ENCODE results near the gene ZNF541. TPM values are rescaled to one million over a fixed set of nuclear protein-coding genes. Genes with fewer than 3 reads are reported as not detected.

Gene ZNF541
- total RNA-seq, 5 donors from 2014 or later (not counting 1 experiment from before 2014, with no cell fraction given): 0.58 to 1.1 (median 0.65) TPM

- Mint-ChIP-seq H3K27ac (peak overlapping the region; percentile 68 to 76), H3K4me3 (peak overlapping the region in 2 of 3 donors; percentile 23 to 49), H3K4me1 (peaks cover 17 to 28% (median 19%) of the 10 kb centered on the region in 3 donors), H3K9me3 (no peaks in the 10 kb centered on the region), H3K27me3 (peaks cover 0 to 6% of the 10 kb centered on the region in 2 donors), H3K36me3 (no peaks in the 10 kb centered on the region)
- ChIA-PET POLR2A (no interaction called here), CTCF (interaction anchor here in 1 of 2 donors (0.7 kb wide), 1 partner anchor 191 kb away, joined by 3 read pairs; the partner anchor contains the start of gene DHX34)
- Histone ChIP-seq H3K9me3 (no peaks in the 10 kb centered on the region), H3K4me1 (ENCODE audit: control insufficient read depth in 1 of 2, extremely low read depth in 1 of 2, insufficient read depth in 2 of 2, low read length in 2 of 2) (peaks cover 2 to 40% of the 10 kb centered on the region in 2 experiments), H3K4me3 (ENCODE audit: control insufficient read depth in 1 of 2, extremely low read depth in 1 of 2, low read length in 1 of 2) (no peak overlapping the region), H3K27ac (ENCODE audit: low read length) (peak overlapping the region; percentile 67), H3K36me3 (ENCODE audit: control insufficient read depth in 2 of 2, extremely low read depth in 1 of 2, insufficient read depth in 1 of 2, low read length in 1 of 2) (no peaks in the 10 kb centered on the region), H3K27me3 (replicated peaks in 1 of 2; ENCODE audit: control insufficient read depth in 2 of 2, extremely low read depth in 1 of 2, insufficient read depth in 2 of 2, low read length in 1 of 2) (peaks cover 0 to 23% of the 10 kb centered on the region in 2 experiments)
- 48% methylated on average over 10 of the region's 12 CpGs for WGBS (ENCODE audit: insufficient coverage)
- ATAC-seq (replicated peaks in 1 of 4) (peak in 1 of 4 experiments; percentile 17), DNase-seq (peak in 27 of 35 experiments; percentile 6 to 55 (median 27))
Observed at GRCh38 chr19:47539747-47540311, 33.1 kb downstream of the ZNF541 start.

GRCh38 chr19:47538812-47539211 is 34.1 kb downstream of the ZNF541 start:
- H3K36me3 Mint-ChIP-seq: no peaks in the 10 kb centered on the region
- DNase-seq: no peak
- no peak for ATAC-seq (replicated peaks in 1 of 4)
- POLR2A ChIA-PET: interaction anchor here in 1 of 2 donors (0.5 to 0.7 kb wide), 2 partner anchors 150 to 678 kb away, joined by 3 read pairs; partner anchors contain the start of gene ARHGAP35
- Histone ChIP-seq H3K36me3 (ENCODE audit: control insufficient read depth in 2 of 2, extremely low read depth in 1 of 2, insufficient read depth in 1 of 2, low read length in 1 of 2) (no peaks in the 10 kb centered on the region), H3K4me1 (ENCODE audit: control insufficient read depth in 1 of 2, extremely low read depth in 1 of 2, insufficient read depth in 2 of 2, low read length in 2 of 2) (peaks cover 2 to 39% of the 10 kb centered on the region in 2 experiments), H3K27ac (ENCODE audit: low read length) (no peak overlapping the region), H3K27me3 (replicated peaks in 1 of 2; ENCODE audit: control insufficient read depth in 2 of 2, extremely low read depth in 1 of 2, insufficient read depth in 2 of 2, low read length in 1 of 2) (peaks cover 0 to 12% of the 10 kb centered on the region in 2 experiments), H3K4me3 (ENCODE audit: control insufficient read depth in 1 of 2, extremely low read depth in 1 of 2, low read length in 1 of 2) (no peak overlapping the region), H3K9me3 (no peaks in the 10 kb centered on the region)
- H3K9me3 Mint-ChIP-seq: no peaks in the 10 kb centered on the region
- H3K27me3 Mint-ChIP-seq: peaks cover 0 to 1% of the 10 kb centered on the region in 2 donors
- H3K27ac Mint-ChIP-seq: no peak overlapping the region
- no peak overlapping the region for H3K4me3 Mint-ChIP-seq
- peaks cover 17 to 25% (median 19%) of the 10 kb centered on the region in 3 donors for H3K4me1 Mint-ChIP-seq
- 95% methylated on average over 4 of the region's 5 CpGs for WGBS (ENCODE audit: insufficient coverage)
- CTCF ChIA-PET: interaction anchor here in 1 of 2 donors (0.5 kb wide), 1 partner anchor 1733 kb away, joined by 4 read pairs; no protein-coding TSS in a partner anchor

GRCh38 chr19:47537493-47537892 is 35.5 kb downstream of the ZNF541 start:
- H3K36me3 Mint-ChIP-seq: no peaks in the 10 kb centered on the region
- Histone ChIP-seq H3K36me3 (ENCODE audit: control insufficient read depth in 2 of 2, extremely low read depth in 1 of 2, insufficient read depth in 1 of 2, low read length in 1 of 2) (no peaks in the 10 kb centered on the region), H3K4me1 (ENCODE audit: control insufficient read depth in 1 of 2, extremely low read depth in 1 of 2, insufficient read depth in 2 of 2, low read length in 2 of 2) (peaks cover 2 to 36% of the 10 kb centered on the region in 2 experiments), H3K9me3 (no peaks in the 10 kb centered on the region), H3K27ac (ENCODE audit: low read length) (no peak overlapping the region), H3K27me3 (replicated peaks in 1 of 2; ENCODE audit: control insufficient read depth in 2 of 2, extremely low read depth in 1 of 2, insufficient read depth in 2 of 2, low read length in 1 of 2) (peaks cover 0 to 6% of the 10 kb centered on the region in 2 experiments), H3K4me3 (ENCODE audit: control insufficient read depth in 1 of 2, extremely low read depth in 1 of 2, low read length in 1 of 2) (no peak overlapping the region)
- CTCF ChIA-PET: no interaction called here
- POLR2A ChIA-PET: no interaction called here
- H3K27ac Mint-ChIP-seq: no peak overlapping the region
- H3K27me3 Mint-ChIP-seq: no peaks in the 10 kb centered on the region
- H3K9me3 Mint-ChIP-seq: no peaks in the 10 kb centered on the region
- no peak for ATAC-seq (replicated peaks in 1 of 4)
- peaks cover 17 to 25% (median 19%) of the 10 kb centered on the region in 3 donors for H3K4me1 Mint-ChIP-seq
- 96% methylated on average over 3 of the region's 4 CpGs for WGBS (ENCODE audit: insufficient coverage)
- DNase-seq: no peak
- no peak overlapping the region for H3K4me3 Mint-ChIP-seq

GRCh38 chr19:47534628-47535027 is 38.3 kb downstream of the ZNF541 start:
- Histone ChIP-seq H3K36me3 (ENCODE audit: control insufficient read depth in 2 of 2, extremely low read depth in 1 of 2, insufficient read depth in 1 of 2, low read length in 1 of 2) (no peaks in the 10 kb centered on the region), H3K27ac (ENCODE audit: low read length) (no peak overlapping the region), H3K9me3 (no peaks in the 10 kb centered on the region), H3K27me3 (replicated peaks in 1 of 2; ENCODE audit: control insufficient read depth in 2 of 2, extremely low read depth in 1 of 2, insufficient read depth in 2 of 2, low read length in 1 of 2) (peaks cover 0 to 14% of the 10 kb centered on the region in 2 experiments), H3K4me3 (ENCODE audit: control insufficient read depth in 1 of 2, extremely low read depth in 1 of 2, low read length in 1 of 2) (no peak overlapping the region), H3K4me1 (ENCODE audit: control insufficient read depth in 1 of 2, extremely low read depth in 1 of 2, insufficient read depth in 2 of 2, low read length in 2 of 2) (peaks cover 0 to 9% of the 10 kb centered on the region in 2 experiments)
- ATAC-seq (replicated peaks in 1 of 4) (no peak), DNase-seq (no peak)
- H3K36me3 Mint-ChIP-seq: no peaks in the 10 kb centered on the region
- no CpG with 5 or more reads among the region's 1 CpG for WGBS (ENCODE audit: insufficient coverage)
- no peak overlapping the region for H3K27ac Mint-ChIP-seq
- ChIA-PET POLR2A (interaction anchor here (0.6 kb wide), 2 partner anchors 140 to 213 kb away, joined by 3 to 5 read pairs; no protein-coding TSS in a partner anchor), CTCF (no interaction called here)
- H3K4me3 Mint-ChIP-seq: no peak overlapping the region
- H3K27me3 Mint-ChIP-seq: no peaks in the 10 kb centered on the region
- H3K4me1 Mint-ChIP-seq: peaks cover under 1 to 3% (median 2%) of the 10 kb centered on the region in 3 donors
- H3K9me3 Mint-ChIP-seq: no peaks in the 10 kb centered on the region

- no peak overlapping the region for H3K27ac Mint-ChIP-seq
- no peak overlapping the region for H3K4me3 Mint-ChIP-seq
- H3K36me3 Mint-ChIP-seq: no peaks in the 10 kb centered on the region
- WGBS (ENCODE audit: insufficient coverage): 35% methylated on average over 5 of the region's 14 CpGs
- DNase-seq (no peak), ATAC-seq (replicated peaks in 1 of 4) (no peak)
- Histone ChIP-seq H3K27me3 (replicated peaks in 1 of 2; ENCODE audit: control insufficient read depth in 2 of 2, extremely low read depth in 1 of 2, insufficient read depth in 2 of 2, low read length in 1 of 2) (peaks cover 0 to 8% of the 10 kb centered on the region in 2 experiments), H3K9me3 (no peaks in the 10 kb centered on the region), H3K27ac (ENCODE audit: low read length) (no peak overlapping the region), H3K36me3 (ENCODE audit: control insufficient read depth in 2 of 2, extremely low read depth in 1 of 2, insufficient read depth in 1 of 2, low read length in 1 of 2) (no peaks in the 10 kb centered on the region), H3K4me1 (ENCODE audit: control insufficient read depth in 1 of 2, extremely low read depth in 1 of 2, insufficient read depth in 2 of 2, low read length in 2 of 2) (no peaks in the 10 kb centered on the region), H3K4me3 (ENCODE audit: control insufficient read depth in 1 of 2, extremely low read depth in 1 of 2, low read length in 1 of 2) (no peak overlapping the region)
- ChIA-PET CTCF (interaction anchor here in 1 of 2 donors (1.0 kb wide), 1 partner anchor 12 kb away, joined by 3 read pairs; no protein-coding TSS in a partner anchor), POLR2A (interaction anchor here in 1 of 2 donors (0.7 kb wide), 1 partner anchor 16 kb away, joined by 10 read pairs; no protein-coding TSS in a partner anchor)
- no peaks in the 10 kb centered on the region for H3K9me3 Mint-ChIP-seq
- no peaks in the 10 kb centered on the region for H3K27me3 Mint-ChIP-seq
- H3K4me1 Mint-ChIP-seq: no peaks in the 10 kb centered on the region
Observed at GRCh38 chr19:47531640-47532387, 41.1 kb downstream of the ZNF541 start.

- ChIA-PET CTCF (interaction anchor here in 1 of 2 donors (0.5 kb wide), 1 partner anchor 19 kb away, joined by 4 read pairs; no protein-coding TSS in a partner anchor), POLR2A (no interaction called here)
- Mint-ChIP-seq H3K27ac (no peak overlapping the region), H3K4me1 (no peaks in the 10 kb centered on the region), H3K36me3 (no peaks in the 10 kb centered on the region), H3K9me3 (no peaks in the 10 kb centered on the region), H3K4me3 (no peak overlapping the region), H3K27me3 (no peaks in the 10 kb centered on the region)
- DNase-seq: no peak
- H3K4me1 ChIP-seq (ENCODE audit: control insufficient read depth in 1 of 2, extremely low read depth in 1 of 2, insufficient read depth in 2 of 2, low read length in 2 of 2): no peaks in the 10 kb centered on the region
- H3K27ac ChIP-seq (ENCODE audit: low read length): no peak overlapping the region
- no peak for ATAC-seq (replicated peaks in 1 of 4)
- H3K4me3 ChIP-seq (ENCODE audit: control insufficient read depth in 1 of 2, extremely low read depth in 1 of 2, low read length in 1 of 2): no peak overlapping the region
- H3K27me3 ChIP-seq (replicated peaks in 1 of 2; ENCODE audit: control insufficient read depth in 2 of 2, extremely low read depth in 1 of 2, insufficient read depth in 2 of 2, low read length in 1 of 2): peaks cover 0 to 12% of the 10 kb centered on the region in 2 experiments
- H3K36me3 ChIP-seq (ENCODE audit: control insufficient read depth in 2 of 2, extremely low read depth in 1 of 2, insufficient read depth in 1 of 2, low read length in 1 of 2): no peaks in the 10 kb centered on the region
- H3K9me3 ChIP-seq: no peaks in the 10 kb centered on the region
- WGBS (ENCODE audit: insufficient coverage): 77% methylated on average over 15 of the region's 16 CpGs
Observed at GRCh38 chr19:47529018-47529742, 43.8 kb downstream of the ZNF541 start.

Data from T-cell (primary cell).